ENCODE results near the gene FAR1.

The FAR1 gene

GRCh38 chr11:13699870-13700269 lies 31.4 kb downstream of the FAR1 start:
- no peak for DNase-seq (ENCODE audit: low spot score)
- no peak overlapping the region for H3K27ac ChIP-seq
- TF ChIP-seq CTCF (conservative IDR thresholded peaks at IDR 0.05; ENCODE audit: low read depth) = no peak
- POLR2A ChIA-PET (ENCODE audit: low non-redundant PET) = no interaction called here
- CTCF ChIA-PET = interaction anchor here (0.7 kb wide), 1 partner anchor 8 kb away, joined by 3 read pairs; no protein-coding TSS in a partner anchor

- CTCF ChIA-PET = no interaction called here
- TF ChIP-seq CTCF (conservative IDR thresholded peaks at IDR 0.05; ENCODE audit: low read depth) = no peak
- POLR2A ChIA-PET (ENCODE audit: low non-redundant PET) = no interaction called here
- no peak for DNase-seq (ENCODE audit: low spot score)
- H3K27ac ChIP-seq = no peak overlapping the region
Observed at GRCh38 chr11:13701506-13701905, 33.0 kb downstream of the FAR1 start.

- H3K27ac ChIP-seq = no peak overlapping the region
- TF ChIP-seq CTCF (conservative IDR thresholded peaks at IDR 0.05; ENCODE audit: low read depth) = no peak
- POLR2A ChIA-PET (ENCODE audit: low non-redundant PET) = no interaction called here
- CTCF ChIA-PET = no interaction called here
- DNase-seq (ENCODE audit: low spot score) = no peak
Observed at GRCh38 chr11:13702071-13702470, 33.6 kb downstream of the FAR1 start.

GRCh38 chr11:13705710-13706109 lies 37.2 kb downstream of the FAR1 start:
- ChIA-PET POLR2A (ENCODE audit: low non-redundant PET) (no interaction called here), CTCF (no interaction called here)
- TF ChIP-seq CTCF (conservative IDR thresholded peaks at IDR 0.05; ENCODE audit: low read depth) = no peak
- H3K27ac ChIP-seq = no peak overlapping the region
- no peak for DNase-seq (ENCODE audit: low spot score)

- DNase-seq (ENCODE audit: low spot score) = no peak
- CTCF ChIA-PET = no interaction called here
- TF ChIP-seq CTCF (conservative IDR thresholded peaks at IDR 0.05; ENCODE audit: low read depth) = no peak
- no peak overlapping the region for H3K27ac ChIP-seq
- POLR2A ChIA-PET (ENCODE audit: low non-redundant PET) = no interaction called here
Observed at GRCh38 chr11:13713982-13714381, 45.5 kb downstream of the FAR1 start.

GRCh38 chr11:13717331-13717730 lies 48.9 kb downstream of the FAR1 start:
- CTCF ChIA-PET = no interaction called here
- no peak for TF ChIP-seq CTCF (conservative IDR thresholded peaks at IDR 0.05; ENCODE audit: low read depth)
- no peak overlapping the region for H3K27ac ChIP-seq
- DNase-seq (ENCODE audit: low spot score) = no peak
- POLR2A ChIA-PET (ENCODE audit: low non-redundant PET) = no interaction called here

GRCh38 chr11:13718394-13718793 lies 49.9 kb downstream of the FAR1 start:
- CTCF ChIA-PET = interaction anchor here (0.7 kb wide), 1 partner anchor 458 kb away, joined by 3 read pairs; no protein-coding TSS in a partner anchor
- TF ChIP-seq CTCF (conservative IDR thresholded peaks at IDR 0.05; ENCODE audit: low read depth) = no peak
- H3K27ac ChIP-seq = no peak overlapping the region
- POLR2A ChIA-PET (ENCODE audit: low non-redundant PET) = no interaction called here
- DNase-seq (ENCODE audit: low spot score) = no peak
